CD4-positive, alpha-beta T cell treated with Interleukin-2 at 100 ng/mL for 4 hours (primary cell): ENCODE data around the gene HTRA2.

Experiments
- DNase-seq: peaks from one replicate; pipeline ENCODE4 v3.0.0-alpha.2; 2020; ENCODE audit warnings: low spot score

HTRA2 gene

DNA sequence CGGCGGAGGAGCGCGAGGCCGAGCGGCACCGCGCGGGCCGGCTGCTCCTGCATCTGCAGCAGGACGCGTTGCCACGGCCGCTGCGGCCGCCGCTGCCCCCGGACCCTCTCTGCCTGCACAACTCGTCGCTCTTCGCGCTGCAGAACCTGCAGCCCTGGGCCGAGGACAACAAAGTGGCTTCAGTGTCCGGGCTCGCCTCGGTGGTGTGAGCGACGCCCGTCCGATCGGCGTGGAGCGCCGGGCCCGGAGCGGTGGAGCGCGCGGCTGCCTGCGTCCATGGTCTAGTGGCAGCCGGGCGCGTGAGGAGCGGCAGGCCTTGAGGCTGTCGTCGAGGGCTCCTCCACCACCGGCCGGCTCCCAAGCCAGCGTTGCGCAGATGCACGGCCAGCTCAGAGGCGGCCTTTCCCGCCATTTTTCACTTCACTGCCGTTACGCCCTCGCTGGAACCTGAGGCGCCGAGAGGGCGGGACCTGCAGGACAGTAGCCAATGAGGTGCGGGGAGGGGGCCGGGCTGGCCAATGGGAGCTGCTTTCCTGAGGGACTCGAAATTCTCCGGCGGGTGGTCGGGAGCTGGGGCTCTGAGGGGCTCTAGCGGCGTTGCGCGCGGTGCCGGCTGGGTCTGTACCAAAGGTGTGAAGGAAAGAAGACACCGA, 13.6 kb upstream of the HTRA2 start:
- DNase-seq = peak; percentile 78

GRCh38 chr2:74516650-74517049, 13.1 kb upstream of the HTRA2 start:
- no peak for DNase-seq

DNA sequence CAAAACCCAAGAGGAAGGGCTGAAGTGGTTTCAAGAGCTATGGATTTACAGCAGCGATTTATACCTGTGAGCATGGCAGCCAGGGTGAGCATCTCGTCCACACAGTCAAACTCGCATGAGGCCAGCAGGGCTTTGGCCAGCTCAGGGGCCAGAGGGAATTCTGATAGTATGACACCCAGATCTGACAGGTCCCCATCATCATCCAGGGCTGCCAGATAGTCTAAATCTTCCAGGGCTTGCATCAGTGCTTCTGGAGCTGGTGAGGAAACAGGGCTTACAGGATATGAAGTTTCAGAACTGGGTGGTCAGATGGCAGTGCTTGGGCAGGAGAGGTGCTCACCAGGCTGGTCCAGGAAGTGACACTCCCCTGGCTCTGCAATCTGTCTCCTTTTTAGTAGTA, 7.2 kb upstream of the HTRA2 start:
- no peak for DNase-seq

DNA sequence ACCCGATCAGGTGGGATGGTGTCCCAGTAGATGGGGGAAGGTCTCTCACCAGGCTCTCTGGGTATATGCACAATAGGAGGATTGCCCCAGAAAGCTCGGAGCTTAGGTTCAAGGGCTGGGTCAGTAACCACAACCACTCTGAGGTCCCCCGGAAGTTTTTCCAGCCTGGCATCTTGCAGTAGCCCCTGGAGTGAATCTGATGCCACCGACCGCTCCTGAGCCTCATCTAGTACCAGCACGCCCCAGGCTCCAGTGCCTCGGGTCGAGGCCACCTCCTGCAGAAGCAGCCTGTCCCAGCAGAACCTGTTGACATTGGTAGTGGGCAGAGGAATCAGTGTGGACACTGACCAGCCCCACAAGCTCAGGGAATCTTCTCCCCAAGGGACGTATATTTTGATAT, 5.7 kb upstream of the HTRA2 start:
- DNase-seq = no peak

- DNase-seq = no peak
These were observed 4.6 kb upstream of the HTRA2 start for GRCh38 chr2:74524955-74525716.

DNA sequence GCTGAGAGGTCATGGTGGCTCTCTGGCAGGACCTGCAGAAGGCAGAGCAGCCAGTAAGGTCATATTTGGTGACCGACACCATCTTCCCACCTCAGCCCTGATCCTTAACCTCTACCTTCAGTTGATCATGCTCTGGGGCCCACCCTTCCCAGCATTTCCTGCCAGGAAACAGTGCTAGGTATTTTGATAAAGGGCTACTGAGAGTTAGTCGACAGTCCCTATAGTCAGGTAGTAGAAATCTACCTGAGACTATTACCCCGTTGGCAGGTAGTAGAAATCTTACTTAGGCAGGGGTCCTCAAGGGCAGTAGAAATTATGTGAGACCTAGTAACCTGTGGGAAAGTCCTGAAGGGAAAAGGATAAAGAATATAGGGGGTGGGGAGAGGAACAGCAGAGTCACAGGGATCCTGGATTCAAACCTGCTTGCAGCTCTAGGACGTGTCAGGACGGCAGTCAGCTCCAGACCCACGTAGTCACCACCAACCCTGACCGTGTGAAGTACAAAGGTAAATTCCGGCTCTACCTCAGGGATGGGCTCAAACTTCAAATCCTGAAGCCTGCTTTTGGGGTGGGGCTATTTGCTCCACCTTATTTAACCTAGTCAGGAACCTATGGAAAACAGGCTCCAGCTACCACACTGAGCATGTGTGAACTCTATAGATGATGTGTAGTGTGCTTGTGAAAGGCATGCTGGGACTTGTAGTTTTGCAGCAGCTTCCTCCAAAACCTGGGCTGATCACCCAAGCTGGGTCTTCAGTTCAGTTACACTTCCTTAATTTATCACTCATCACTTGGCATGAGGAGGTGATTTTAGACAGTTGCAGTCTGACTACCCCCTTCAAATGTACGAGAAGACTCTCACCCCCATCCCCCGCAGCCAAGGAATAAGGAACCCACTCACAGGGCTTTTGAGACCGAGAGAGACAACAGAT, 3.8 kb upstream of the HTRA2 start, which contains the start of gene DQX1:
DQX1 (minus strand) TSS at position 515 of the 932 bp plus-strand sequence; CDS start at position 13, 502 bp downstream.
- DNase-seq = peak; percentile 20

DNA sequence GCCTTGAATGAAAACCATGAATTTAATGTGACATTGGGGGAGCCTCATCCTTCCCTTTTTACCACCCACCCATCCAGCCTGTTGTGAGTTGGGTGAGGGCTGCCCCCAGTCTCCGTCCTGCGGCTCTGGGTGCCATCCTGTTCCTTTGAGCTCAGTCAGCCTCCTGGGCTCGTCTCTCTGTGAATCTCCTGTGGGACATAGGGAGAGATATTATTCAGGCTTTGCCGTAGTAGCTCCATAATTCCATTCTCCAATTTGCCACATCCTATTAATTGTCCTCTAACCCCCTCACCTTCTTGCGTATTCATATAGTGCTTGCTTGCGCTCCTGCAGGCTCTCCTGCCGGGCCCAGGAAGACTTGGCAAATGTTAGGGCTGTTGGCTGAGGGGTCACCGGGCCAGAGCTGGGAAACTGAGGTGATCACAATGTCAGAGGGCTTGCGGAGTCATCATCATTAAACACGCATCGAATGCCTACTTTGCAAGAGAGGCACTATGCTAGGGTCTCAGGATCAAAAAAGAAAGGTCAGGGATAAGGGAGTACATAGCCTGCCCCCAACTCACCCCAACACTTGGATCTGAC, 3.0 kb upstream of the HTRA2 start:
- DNase-seq = no peak

DNA sequence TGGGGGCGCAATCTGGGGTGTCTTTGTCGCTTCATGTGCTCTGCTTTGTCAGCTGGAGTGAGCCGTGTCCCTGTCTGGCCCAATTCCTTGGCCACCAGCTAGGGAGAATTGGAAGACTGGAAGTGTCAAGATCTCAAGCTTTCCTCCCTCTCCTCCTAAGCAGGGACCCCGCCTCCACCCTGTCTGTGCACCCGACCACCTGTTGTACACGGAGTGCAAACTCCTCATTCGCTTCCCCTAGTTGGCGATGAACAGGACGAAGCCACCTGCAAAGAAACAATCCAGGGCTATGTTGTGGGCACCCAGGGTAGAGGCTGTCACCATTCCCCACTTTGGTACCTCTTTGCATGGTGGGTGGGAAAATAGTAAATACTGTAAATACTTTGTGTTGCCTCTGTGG, 2.0 kb upstream of the HTRA2 start:
- DNase-seq = no peak

DNA sequence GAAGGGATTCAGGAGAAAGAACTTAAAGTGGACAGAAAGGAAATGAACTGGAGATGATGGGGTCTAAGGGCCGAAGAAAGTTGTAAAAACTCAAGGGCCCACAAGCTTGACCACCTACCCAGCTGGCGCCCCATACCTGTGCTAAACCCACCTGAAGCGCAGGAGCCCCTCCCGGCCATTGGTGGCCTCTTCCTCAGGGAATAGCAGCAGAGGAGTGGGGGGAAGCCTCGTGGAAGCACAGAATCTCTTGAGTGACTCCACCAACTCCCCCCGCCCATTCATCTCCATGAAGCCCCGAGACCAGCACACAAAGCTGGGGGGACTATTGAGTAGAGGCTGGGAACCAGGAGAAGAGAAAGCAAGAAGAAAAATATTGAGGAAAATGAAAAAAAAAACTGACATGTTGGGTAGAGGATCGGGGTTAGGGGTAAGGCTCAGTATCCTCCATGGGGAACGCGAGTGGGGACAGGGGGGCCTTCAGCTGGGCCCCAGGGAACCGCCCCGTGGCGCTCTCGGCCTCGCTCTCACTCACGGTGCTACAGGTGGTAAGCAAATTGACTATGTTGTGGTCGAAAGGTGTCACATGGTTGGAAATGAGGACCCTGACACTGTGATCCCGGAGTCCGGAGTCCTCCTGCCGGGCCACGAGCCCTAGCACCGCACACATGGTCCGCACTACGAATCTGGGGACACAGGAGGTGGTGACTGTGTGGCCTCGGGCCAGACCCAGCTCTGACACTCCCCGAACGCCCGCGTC, 955 bp upstream of the HTRA2 start:
- no peak for DNase-seq

- DNase-seq = peak; percentile 53
These were observed 780 bp downstream of the HTRA2 start for GRCh38 chr2:74530239-74531187.

GRCh38 chr2:74531666-74532065, 1.9 kb downstream of the HTRA2 start:
- DNase-seq = no peak

- DNase-seq = peak; percentile 50
These were observed 2.5 kb downstream of the HTRA2 start for GRCh38 chr2:74532222-74532621.

GRCh38 chr2:74533464-74533863, 3.7 kb downstream of the HTRA2 start:
- no peak for DNase-seq

DNA sequence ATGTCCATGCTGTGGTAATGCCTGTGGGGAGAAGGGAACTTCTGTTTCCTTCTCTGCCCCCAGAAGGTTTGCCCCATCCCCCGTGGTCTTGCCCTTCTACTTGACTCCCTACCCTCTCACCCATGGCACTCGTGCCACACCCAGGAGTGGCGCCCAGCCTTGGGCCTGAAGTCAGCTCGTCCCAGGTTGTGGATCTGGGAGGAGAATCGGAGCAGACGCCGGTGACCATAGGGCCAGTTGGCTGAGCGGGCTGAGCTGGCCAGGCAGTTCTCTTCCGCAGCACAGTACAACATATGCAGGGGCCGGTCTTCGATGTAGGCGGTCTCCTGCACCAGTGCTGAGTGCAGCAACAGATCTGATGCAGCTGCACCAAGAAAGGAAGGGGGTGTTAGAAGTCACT, 4.7 kb downstream of the HTRA2 start:
- DNase-seq = no peak

- no peak for DNase-seq
These were observed 5.8 kb downstream of the HTRA2 start for GRCh38 chr2:74535440-74535965.

GRCh38 chr2:74536166-74536950, 6.6 kb downstream of the HTRA2 start:
- no peak for DNase-seq

DNA sequence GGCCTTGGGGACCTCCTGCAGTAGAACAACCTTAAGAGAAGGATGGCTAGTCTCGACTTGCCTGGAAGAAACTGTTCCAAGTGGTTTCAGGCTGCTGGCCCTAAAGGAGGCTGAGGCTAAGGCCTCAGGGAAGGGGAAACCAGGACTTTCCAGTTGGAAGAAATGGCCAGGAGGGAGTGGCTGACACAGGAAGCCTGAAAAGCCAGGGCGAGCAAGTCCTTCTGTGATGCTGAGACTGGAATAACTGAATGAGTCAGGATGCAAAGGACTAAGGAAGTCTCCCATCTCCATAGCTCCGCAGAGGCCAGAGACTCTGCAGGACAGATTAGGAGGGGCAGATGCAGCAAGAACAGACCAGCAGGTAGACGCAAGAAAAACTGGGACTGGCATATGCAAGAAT, 7.4 kb downstream of the HTRA2 start:
- no peak for DNase-seq

- no peak for DNase-seq
These were observed 9.2 kb downstream of the HTRA2 start for GRCh38 chr2:74538881-74539339.

DNA sequence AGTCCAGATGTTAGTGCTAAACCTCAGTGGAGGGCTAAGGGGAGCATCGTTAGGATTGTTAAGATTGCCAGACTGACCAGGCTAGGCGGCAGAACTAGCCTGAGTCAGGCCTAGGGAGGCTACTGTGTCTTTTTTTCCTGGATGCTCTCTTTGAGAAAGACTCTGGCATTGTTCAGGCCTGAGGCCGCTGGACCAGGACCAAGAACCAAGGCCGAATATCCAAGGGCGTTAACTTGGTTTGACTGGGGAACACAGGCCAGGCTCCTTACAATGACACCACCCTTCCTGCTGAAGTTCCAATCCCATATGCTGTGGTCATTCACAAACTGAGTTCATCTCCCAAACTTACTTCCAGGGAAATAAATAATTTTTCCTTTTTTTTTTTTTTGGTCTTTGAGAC, 10.6 kb downstream of the HTRA2 start:
- no peak for DNase-seq
